Right atrium auricular region (tissue), 2 donors: ENCODE measurements around the gene STN1. TPM values are rescaled to one million over a fixed set of nuclear protein-coding genes. Genes with fewer than 3 reads are reported as not detected.

Source experiments
- DNase-seq: peaks from one replicate; pipeline ENCODE4 v3.0.0-alpha.2; 2019; ENCODE audit warnings: low spot score
- H3K27ac ChIP-seq, 2 donors: fragments of 200-600 bp; sonication (generic); 1 replicate in 1 of 2; 2 replicates in 1 of 2; pipeline ENCODE4 v1.5.1; 2016 to 2019
- H3K27me3 ChIP-seq, 2 donors: fragments of 200-600 bp; sonication (generic); one replicate each; pipeline versions ENCODE4 v1.5.1 to v1.6.0; 2017 to 2019
- H3K36me3 ChIP-seq: fragments of 200-600 bp; sonication (generic); one replicate; pipeline ENCODE4 v1.5.1; 2016
- H3K4me1 ChIP-seq, 2 donors: fragments of 200-600 bp; sonication (generic); one replicate each; pipeline versions ENCODE4 v1.5.1 to v1.6.0; 2017 to 2019
- H3K4me3 ChIP-seq, 2 donors: fragments of 200-600 bp; sonication (generic); 1 replicate in 1 of 2; 2 replicates in 1 of 2; pipeline ENCODE4 v1.5.1; 2017 to 2019; ENCODE audit warnings: mild to moderate bottlenecking in 1 of 2, moderate library complexity in 1 of 2
- H3K9me3 ChIP-seq, 2 donors: fragments of 200-600 bp; sonication (generic); one replicate each; pipeline ENCODE4 v1.5.1; 2019
- CTCF ChIP-seq, 2 donors: fragments of 200-600 bp; sonication (generic); IDR thresholded peaks; one replicate each; pipeline ENCODE4 v1.5.1; 2019; ENCODE audit warnings: antibody characterized with exemption in 2 of 2
- total RNA-seq, 2 donors: library from RNA; depleted of rRNA; stranded (reverse); fragments of >200 nt; gene quantifications; one replicate each; pipeline ENCODE4 v1.1.0, GENCODE V29; 2016

The STN1 gene
- total RNA-seq, 2 donors from 2014 or later: 26.8 to 35.3 TPM

- no peak for TF ChIP-seq CTCF (IDR thresholded peaks at IDR 0.05)
- peaks cover 0 to 38% of the 10 kb centered on the region in 2 donors for H3K4me1 ChIP-seq
- no peak overlapping the region for H3K27ac ChIP-seq
- H3K9me3 ChIP-seq: no peaks in the 10 kb centered on the region
- H3K27me3 ChIP-seq: no peaks in the 10 kb centered on the region
- no peak for DNase-seq
- H3K36me3 ChIP-seq: no peaks in the 10 kb centered on the region
- no peak overlapping the region for H3K4me3 ChIP-seq
Measured at GRCh38 chr10:103912759-103913158, 5.2 kb downstream of the STN1 start.

GRCh38 chr10:103911021-103911459, 6.9 kb downstream of the STN1 start:
- no peak overlapping the region for H3K4me3 ChIP-seq
- H3K9me3 ChIP-seq: no peaks in the 10 kb centered on the region
- no peaks in the 10 kb centered on the region for H3K36me3 ChIP-seq
- H3K4me1 ChIP-seq: peaks cover 0 to 24% of the 10 kb centered on the region in 2 donors
- DNase-seq: no peak
- no peak overlapping the region for H3K27ac ChIP-seq
- TF ChIP-seq CTCF (IDR thresholded peaks at IDR 0.05): no peak
- no peaks in the 10 kb centered on the region for H3K27me3 ChIP-seq

- no peak overlapping the region for H3K4me3 ChIP-seq
- H3K27me3 ChIP-seq: no peaks in the 10 kb centered on the region
- no peak for DNase-seq
- H3K27ac ChIP-seq: no peak overlapping the region
- peaks cover 0 to 19% of the 10 kb centered on the region in 2 donors for H3K4me1 ChIP-seq
- no peaks in the 10 kb centered on the region for H3K36me3 ChIP-seq
- no peaks in the 10 kb centered on the region for H3K9me3 ChIP-seq
- TF ChIP-seq CTCF (IDR thresholded peaks at IDR 0.05): no peak
Measured at GRCh38 chr10:103910442-103911012, 7.5 kb downstream of the STN1 start.

- peaks cover 0 to 15% of the 10 kb centered on the region in 2 donors for H3K4me1 ChIP-seq
- no peak overlapping the region for H3K27ac ChIP-seq
- H3K36me3 ChIP-seq: peaks cover 17% of the 10 kb centered on the region
- TF ChIP-seq CTCF (IDR thresholded peaks at IDR 0.05): no peak
- H3K4me3 ChIP-seq: no peak overlapping the region
- no peak for DNase-seq
- no peaks in the 10 kb centered on the region for H3K9me3 ChIP-seq
- H3K27me3 ChIP-seq: no peaks in the 10 kb centered on the region
Measured at GRCh38 chr10:103905441-103905840, 12.5 kb downstream of the STN1 start.

DNA sequence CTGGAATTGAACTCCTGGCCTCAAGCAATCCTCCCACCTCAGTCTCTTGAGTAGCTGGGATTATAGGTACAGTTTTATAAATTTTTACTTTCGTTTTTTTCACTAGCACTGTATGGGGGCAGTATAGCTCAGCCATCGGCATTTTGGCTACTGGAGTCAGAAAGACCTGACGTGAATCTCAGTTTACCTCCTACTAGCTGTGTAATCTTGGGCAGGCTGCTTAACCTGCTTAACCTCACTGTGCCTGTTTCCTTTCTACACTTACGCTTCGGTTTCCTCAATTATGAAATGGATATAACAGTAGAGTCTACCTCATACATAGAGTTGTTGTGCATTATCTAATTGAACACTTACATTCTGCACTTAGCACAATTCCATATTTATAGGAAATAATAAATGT, 16.7 kb downstream of the STN1 start:
- H3K27ac ChIP-seq: no peak overlapping the region
- no peaks in the 10 kb centered on the region for H3K27me3 ChIP-seq
- no peaks in the 10 kb centered on the region for H3K9me3 ChIP-seq
- no peak for TF ChIP-seq CTCF (IDR thresholded peaks at IDR 0.05)
- H3K4me3 ChIP-seq: no peak overlapping the region
- no peaks in the 10 kb centered on the region for H3K4me1 ChIP-seq
- no peak for DNase-seq
- peaks cover 44% of the 10 kb centered on the region for H3K36me3 ChIP-seq

- Histone ChIP-seq H3K27me3 (no peaks in the 10 kb centered on the region), H3K36me3 (peaks cover 38% of the 10 kb centered on the region), H3K27ac (no peak overlapping the region), H3K4me3 (no peak overlapping the region), H3K4me1 (peaks cover 0 to 14% of the 10 kb centered on the region in 2 donors), H3K9me3 (no peaks in the 10 kb centered on the region)
- no peak for DNase-seq
- no peak for TF ChIP-seq CTCF (IDR thresholded peaks at IDR 0.05)
Measured at GRCh38 chr10:103899312-103899711, 18.7 kb downstream of the STN1 start.
